OCI-LY1 (cell line): Measurements from ENCODE around the gene ACBD3.

Experiments used
- CTCF ChIP-seq: fragments of 200-600 bp; sonication (generic), shearing (Covaris generic); IDR thresholded peaks from 2 replicates; pipeline ENCODE4 v1.5.1; 2017; ENCODE audit warnings: mild to moderate bottlenecking, antibody characterized with exemption, low read length, moderate library complexity, mixed read lengths
- EZH2 ChIP-seq: fragments of 200-600 bp; sonication (generic), shearing (Covaris generic); IDR thresholded peaks from 2 replicates; pipeline ENCODE4 v1.8.0; 2017; ENCODE audit warnings: borderline replicate concordance, mixed run types, mild to moderate bottlenecking, antibody characterized with exemption, low read length, moderate library complexity, mixed read lengths

- no peak for TF ChIP-seq CTCF
- no peak for TF ChIP-seq EZH2
Measured at GRCh38 chr1:226110249-226111097, 76.1 kb downstream of the ACBD3 start.
